IPS-18a (cell line): ENCODE results near the gene SMIM43.

Source experiments
- H3K27ac ChIP-seq: one replicate; pipeline ENCODE4 v1.5.1; 2013; ENCODE audit warnings: low read length
- H3K27me3 ChIP-seq: one replicate; pipeline ENCODE4 v1.6.1; 2013; ENCODE audit warnings: mild to moderate bottlenecking, low read length; ENCODE audit not compliant: control insufficient read depth, insufficient read depth
- H3K36me3 ChIP-seq: one replicate; pipeline ENCODE4 v1.6.1; 2013; ENCODE audit warnings: low read depth, low read length; ENCODE audit not compliant: control insufficient read depth
- H3K4me1 ChIP-seq: one replicate; pipeline ENCODE4 v1.6.1; 2013; ENCODE audit warnings: low read depth, low read length; ENCODE audit not compliant: control insufficient read depth
- H3K4me3 ChIP-seq: one replicate; pipeline ENCODE4 v1.5.1; 2013; ENCODE audit warnings: low read length
- H3K9ac ChIP-seq: one replicate; pipeline ENCODE4 v1.6.1; 2013; ENCODE audit warnings: mild to moderate bottlenecking, low read length, moderate library complexity
- H3K9me3 ChIP-seq: one replicate; pipeline ENCODE4 v1.6.1; 2013; ENCODE audit warnings: low read depth, low read length; ENCODE audit not compliant: control insufficient read depth

Gene SMIM43

GRCh38 chr4:121728798-121729226 lies 36.2 kb downstream of the SMIM43 start:
- Histone ChIP-seq H3K4me3 (no peak overlapping the region), H3K27ac (no peak overlapping the region), H3K4me1 (no peaks in the 10 kb centered on the region), H3K36me3 (no peaks in the 10 kb centered on the region), H3K9me3 (no peaks in the 10 kb centered on the region), H3K9ac (no peak overlapping the region), H3K27me3 (no peaks in the 10 kb centered on the region)

DNA sequence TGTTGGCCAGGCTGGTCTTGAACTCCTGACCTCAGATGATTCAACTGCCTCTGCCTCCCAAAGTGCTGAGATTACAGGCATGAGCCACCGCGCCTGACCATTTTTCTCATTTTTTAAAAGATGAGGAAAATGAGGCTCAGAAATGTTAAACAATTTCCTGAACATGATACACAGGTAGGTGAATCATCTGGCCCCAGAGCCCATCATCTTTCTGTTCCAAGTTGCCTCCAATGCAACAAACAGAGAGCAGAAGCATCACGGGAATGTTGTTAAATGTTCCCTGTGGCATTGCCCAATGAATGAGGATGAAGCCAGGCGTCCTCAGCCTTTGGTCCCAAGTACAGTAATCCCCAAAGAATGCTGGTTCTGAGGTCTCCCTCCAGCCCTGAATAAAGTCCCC lies 36.9 kb downstream of the SMIM43 start:
- Histone ChIP-seq H3K4me3 (no peak overlapping the region), H3K36me3 (no peaks in the 10 kb centered on the region), H3K27ac (no peak overlapping the region), H3K27me3 (no peaks in the 10 kb centered on the region), H3K9ac (no peak overlapping the region), H3K4me1 (no peaks in the 10 kb centered on the region), H3K9me3 (no peaks in the 10 kb centered on the region)

GRCh38 chr4:121726642-121727268 lies 38.2 kb downstream of the SMIM43 start:
- Histone ChIP-seq H3K4me1 (no peaks in the 10 kb centered on the region), H3K4me3 (no peak overlapping the region), H3K27me3 (no peaks in the 10 kb centered on the region), H3K36me3 (no peaks in the 10 kb centered on the region), H3K27ac (no peak overlapping the region), H3K9ac (no peak overlapping the region), H3K9me3 (no peaks in the 10 kb centered on the region)

DNA sequence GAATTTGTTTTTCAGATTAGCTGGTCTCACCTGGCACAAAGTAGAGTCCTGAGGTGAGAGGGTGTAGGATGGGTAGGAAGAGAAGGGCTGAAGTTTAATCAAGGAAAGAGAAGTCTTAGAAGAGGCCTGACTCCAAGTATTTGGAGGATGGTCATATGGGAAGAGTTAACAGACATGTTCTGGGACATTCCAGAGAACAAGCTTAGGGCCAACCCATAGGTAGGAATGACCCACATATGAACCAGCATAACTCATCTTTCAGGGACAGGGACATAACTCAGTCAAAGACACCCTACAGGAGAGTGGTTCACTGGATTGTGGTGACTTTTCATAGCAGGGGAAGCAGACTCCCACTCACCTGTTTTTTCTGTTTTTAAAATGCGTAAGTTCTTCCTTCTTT lies 40.3 kb downstream of the SMIM43 start:
- Histone ChIP-seq H3K36me3 (no peaks in the 10 kb centered on the region), H3K4me1 (no peaks in the 10 kb centered on the region), H3K9ac (no peak overlapping the region), H3K9me3 (no peaks in the 10 kb centered on the region), H3K4me3 (no peak overlapping the region), H3K27me3 (no peaks in the 10 kb centered on the region), H3K27ac (no peak overlapping the region)

GRCh38 chr4:121721700-121722099 lies 43.3 kb downstream of the SMIM43 start:
- Histone ChIP-seq H3K27me3 (no peaks in the 10 kb centered on the region), H3K36me3 (no peaks in the 10 kb centered on the region), H3K27ac (no peak overlapping the region), H3K9me3 (no peaks in the 10 kb centered on the region), H3K4me3 (no peak overlapping the region), H3K9ac (no peak overlapping the region), H3K4me1 (no peaks in the 10 kb centered on the region)

GRCh38 chr4:121720109-121720508 lies 44.9 kb downstream of the SMIM43 start:
- no peaks in the 10 kb centered on the region for H3K9me3 ChIP-seq
- H3K36me3 ChIP-seq, result no peaks in the 10 kb centered on the region
- no peaks in the 10 kb centered on the region for H3K4me1 ChIP-seq
- no peak overlapping the region for H3K4me3 ChIP-seq
- H3K27me3 ChIP-seq, result no peaks in the 10 kb centered on the region
- no peak overlapping the region for H3K9ac ChIP-seq
- H3K27ac ChIP-seq, result no peak overlapping the region

- peaks cover 1% of the 10 kb centered on the region for H3K4me1 ChIP-seq
- no peaks in the 10 kb centered on the region for H3K36me3 ChIP-seq
- no peak overlapping the region for H3K9ac ChIP-seq
- H3K9me3 ChIP-seq, result no peaks in the 10 kb centered on the region
- H3K4me3 ChIP-seq, result no peak overlapping the region
- no peaks in the 10 kb centered on the region for H3K27me3 ChIP-seq
- no peak overlapping the region for H3K27ac ChIP-seq
Observed at GRCh38 chr4:121717680-121718237, 47.2 kb downstream of the SMIM43 start.

DNA sequence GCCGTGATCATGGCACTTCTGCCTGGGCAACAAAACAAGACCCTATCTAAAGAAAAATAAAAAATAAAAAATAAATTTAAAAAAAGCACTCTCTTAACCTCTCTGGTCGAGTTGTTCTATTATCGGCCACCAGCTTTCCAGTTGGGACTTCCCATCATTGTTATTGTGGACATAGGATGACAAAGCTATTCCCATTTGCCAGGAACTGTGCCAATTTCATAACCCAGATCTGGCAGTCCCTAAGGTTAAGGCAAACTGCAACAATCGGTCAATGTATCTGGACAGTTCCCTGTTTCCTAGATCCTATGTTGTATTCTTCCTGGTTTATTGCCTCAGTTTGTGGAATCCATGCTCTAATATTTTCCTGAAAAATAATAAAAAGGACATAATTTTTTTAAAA lies 50.4 kb downstream of the SMIM43 start:
- H3K9me3 ChIP-seq, result no peaks in the 10 kb centered on the region
- peaks cover 20% of the 10 kb centered on the region for H3K4me1 ChIP-seq
- no peaks in the 10 kb centered on the region for H3K27me3 ChIP-seq
- no peak overlapping the region for H3K4me3 ChIP-seq
- H3K9ac ChIP-seq, result no peak overlapping the region
- H3K36me3 ChIP-seq, result no peaks in the 10 kb centered on the region
- no peak overlapping the region for H3K27ac ChIP-seq

DNA sequence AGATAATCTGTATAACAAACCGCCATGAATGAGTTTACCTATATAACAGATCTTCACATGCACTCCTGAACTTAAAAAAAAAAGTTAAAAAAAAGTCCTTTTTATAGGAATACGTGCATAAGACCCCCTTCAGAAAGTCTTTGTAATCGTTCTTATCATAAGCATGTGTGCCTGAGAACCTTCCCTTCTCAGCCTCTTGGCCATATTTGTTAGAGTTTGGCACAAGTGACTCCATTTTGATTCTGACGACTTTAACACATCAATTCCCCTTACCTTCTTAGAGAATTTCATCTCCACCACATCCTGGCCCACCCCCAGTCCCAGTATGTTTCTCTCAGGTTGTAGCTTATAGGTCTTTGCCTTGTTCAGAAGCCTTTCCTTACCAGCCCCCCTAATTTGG lies 52.2 kb downstream of the SMIM43 start:
- Histone ChIP-seq H3K36me3 (no peaks in the 10 kb centered on the region), H3K4me1 (peaks cover 20% of the 10 kb centered on the region), H3K27me3 (no peaks in the 10 kb centered on the region), H3K27ac (no peak overlapping the region), H3K9me3 (no peaks in the 10 kb centered on the region), H3K9ac (no peak overlapping the region), H3K4me3 (no peak overlapping the region)

DNA sequence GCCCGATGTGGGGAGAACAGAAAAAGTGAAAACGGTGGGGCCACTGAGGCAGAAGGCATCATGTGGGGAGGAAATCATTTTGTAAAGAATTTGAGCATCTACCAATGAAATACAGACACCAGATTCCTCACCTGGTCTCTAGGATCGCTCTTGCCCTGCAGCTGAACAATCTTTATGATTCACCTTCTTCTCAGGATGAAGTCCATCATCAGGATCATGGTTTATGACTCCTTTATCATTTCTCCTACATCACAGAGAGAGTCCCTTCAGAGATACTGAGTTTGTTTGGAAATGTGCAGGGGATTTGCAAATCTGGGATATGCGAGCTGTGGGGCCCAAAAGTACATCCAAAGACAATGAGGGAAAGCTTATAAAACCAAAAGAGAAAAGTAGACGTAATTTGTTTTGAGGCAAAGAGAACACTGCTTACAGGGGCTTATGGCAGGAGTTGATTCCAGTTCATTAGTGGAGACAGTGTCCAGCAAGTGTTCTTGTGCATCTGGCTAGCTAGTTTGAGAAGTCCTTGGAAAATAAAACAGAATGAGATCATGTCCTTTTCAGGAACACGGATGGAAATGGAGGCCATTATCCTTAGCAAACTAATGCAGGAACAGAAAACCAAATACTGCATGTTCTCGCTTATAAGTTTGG lies 52.8 kb downstream of the SMIM43 start:
- peaks cover 20% of the 10 kb centered on the region for H3K4me1 ChIP-seq
- no peaks in the 10 kb centered on the region for H3K36me3 ChIP-seq
- no peaks in the 10 kb centered on the region for H3K9me3 ChIP-seq
- H3K27ac ChIP-seq, result peak overlapping the region; percentile 0
- no peak overlapping the region for H3K9ac ChIP-seq
- no peaks in the 10 kb centered on the region for H3K27me3 ChIP-seq
- H3K4me3 ChIP-seq, result no peak overlapping the region

DNA sequence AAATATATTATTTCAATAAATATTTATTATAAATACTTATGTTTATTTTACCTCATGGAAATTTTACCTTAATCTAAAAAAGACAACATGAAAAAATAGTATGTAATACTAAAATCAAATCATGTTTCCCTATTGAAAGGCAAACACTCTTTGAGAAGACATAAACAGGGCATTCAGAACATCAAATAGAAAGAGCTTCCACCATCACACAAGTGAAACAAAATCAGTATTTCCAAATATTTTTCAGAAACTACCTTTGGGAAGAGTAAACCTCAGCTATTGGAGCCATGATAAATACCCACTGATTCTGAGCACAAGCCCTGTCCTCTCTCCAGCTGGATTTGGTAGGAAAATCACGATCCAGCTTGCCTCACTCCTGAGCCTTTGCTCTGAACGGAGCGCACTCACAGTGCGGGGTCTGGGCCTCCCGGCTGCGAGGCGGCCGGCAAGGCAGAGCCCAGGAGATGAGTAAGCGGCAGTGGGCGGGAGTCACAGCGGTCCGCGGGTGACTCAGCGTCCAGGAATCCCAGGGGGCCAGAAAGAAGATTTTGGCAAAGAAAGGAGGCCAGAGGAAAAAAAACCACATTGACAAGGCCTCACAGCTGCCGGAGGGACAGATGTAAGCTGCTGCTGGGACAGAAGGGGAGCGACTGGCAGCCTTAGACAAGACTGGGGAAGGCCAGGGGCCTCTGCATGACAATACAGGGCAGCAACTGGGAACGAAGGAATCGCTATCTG lies 53.5 kb downstream of the SMIM43 start:
- H3K27ac ChIP-seq, result peak overlapping the region; percentile 72
- no peaks in the 10 kb centered on the region for H3K36me3 ChIP-seq
- H3K9me3 ChIP-seq, result no peaks in the 10 kb centered on the region
- peaks cover 20% of the 10 kb centered on the region for H3K4me1 ChIP-seq
- no peaks in the 10 kb centered on the region for H3K27me3 ChIP-seq
- peak overlapping the region; percentile 54 for H3K4me3 ChIP-seq
- peak overlapping the region; percentile 45 for H3K9ac ChIP-seq
